AG04449 (cell line): ENCODE data around the gene JAZF1.
"Not testable (repeated sequence)": the region's sequence is repeated elsewhere in the genome, so short reads cannot be mapped to it uniquely, and the experiment has no call there.

ENCODE experiments used
- CTCF ChIA-PET: fragments of 350-600 bp; formaldehyde crosslinking; extraction: SDS; loops from one replicate; lab custom pipeline; 2021; ENCODE audit warnings: antibody characterized with exemption; lab: Yijun Ruan, JAX
- POLR2A ChIA-PET: fragments of 400-600, 350-600 bp; formaldehyde crosslinking; extraction: SDS; loops from one replicate; lab custom pipeline; 2020; ENCODE audit warnings: antibody characterized with exemption, inconsistent platforms; lab: Yijun Ruan, JAX
- DNase-seq: peaks from one replicate; pipeline ENCODE4 v3.0.0-alpha.2; 2010; ENCODE audit warnings: low read depth, low spot score
- H3K4me3 ChIP-seq: 2 replicates; pipeline ENCODE4 v1.5.1; 2011; ENCODE audit warnings: low read depth, mild to moderate bottlenecking, control low read depth, low read length
- TF ChIP-seq, protein P1 (sequence below): IDR thresholded peaks from one replicate; pipeline ENCODE4 v1.5.1; 2011; ENCODE audit warnings: mild to moderate bottlenecking, moderate library complexity, low read length, control low read depth, inconsistent platforms; ENCODE audit not compliant: insufficient read depth; ENCODE audit errors: missing control alignments

Gene JAZF1

DNA sequence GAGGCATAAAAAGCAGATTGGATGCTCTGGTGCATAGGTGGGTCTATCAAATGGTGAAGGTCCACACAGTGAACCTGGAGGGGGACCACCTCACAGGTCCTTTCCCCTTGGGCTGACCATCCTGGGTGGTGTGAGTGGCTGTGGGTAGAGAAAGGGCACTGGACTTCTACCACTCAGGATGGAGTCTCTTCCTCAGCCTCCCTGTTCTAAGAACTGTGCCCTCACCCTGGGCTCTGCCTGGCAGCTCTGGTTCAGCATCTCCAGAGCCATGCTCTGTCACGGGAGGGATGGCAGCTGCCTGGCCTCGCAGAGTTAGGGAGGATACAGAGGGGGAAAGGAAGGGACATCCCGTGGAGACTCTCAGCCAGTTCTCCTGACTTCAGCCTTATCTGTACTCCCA lies 318.8 kb downstream of the JAZF1 start:
- TF ChIP-seq, protein P1, sequence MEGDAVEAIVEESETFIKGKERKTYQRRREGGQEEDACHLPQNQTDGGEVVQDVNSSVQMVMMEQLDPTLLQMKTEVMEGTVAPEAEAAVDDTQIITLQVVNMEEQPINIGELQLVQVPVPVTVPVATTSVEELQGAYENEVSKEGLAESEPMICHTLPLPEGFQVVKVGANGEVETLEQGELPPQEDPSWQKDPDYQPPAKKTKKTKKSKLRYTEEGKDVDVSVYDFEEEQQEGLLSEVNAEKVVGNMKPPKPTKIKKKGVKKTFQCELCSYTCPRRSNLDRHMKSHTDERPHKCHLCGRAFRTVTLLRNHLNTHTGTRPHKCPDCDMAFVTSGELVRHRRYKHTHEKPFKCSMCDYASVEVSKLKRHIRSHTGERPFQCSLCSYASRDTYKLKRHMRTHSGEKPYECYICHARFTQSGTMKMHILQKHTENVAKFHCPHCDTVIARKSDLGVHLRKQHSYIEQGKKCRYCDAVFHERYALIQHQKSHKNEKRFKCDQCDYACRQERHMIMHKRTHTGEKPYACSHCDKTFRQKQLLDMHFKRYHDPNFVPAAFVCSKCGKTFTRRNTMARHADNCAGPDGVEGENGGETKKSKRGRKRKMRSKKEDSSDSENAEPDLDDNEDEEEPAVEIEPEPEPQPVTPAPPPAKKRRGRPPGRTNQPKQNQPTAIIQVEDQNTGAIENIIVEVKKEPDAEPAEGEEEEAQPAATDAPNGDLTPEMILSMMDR = no peak
- ChIA-PET POLR2A (no interaction called here), CTCF (interaction anchor here (0.7 kb wide), 1 partner anchor 31 kb away, joined by 3 read pairs; no protein-coding TSS in a partner anchor)
- H3K4me3 ChIP-seq = no peak overlapping the region
- DNase-seq = no peak

DNA sequence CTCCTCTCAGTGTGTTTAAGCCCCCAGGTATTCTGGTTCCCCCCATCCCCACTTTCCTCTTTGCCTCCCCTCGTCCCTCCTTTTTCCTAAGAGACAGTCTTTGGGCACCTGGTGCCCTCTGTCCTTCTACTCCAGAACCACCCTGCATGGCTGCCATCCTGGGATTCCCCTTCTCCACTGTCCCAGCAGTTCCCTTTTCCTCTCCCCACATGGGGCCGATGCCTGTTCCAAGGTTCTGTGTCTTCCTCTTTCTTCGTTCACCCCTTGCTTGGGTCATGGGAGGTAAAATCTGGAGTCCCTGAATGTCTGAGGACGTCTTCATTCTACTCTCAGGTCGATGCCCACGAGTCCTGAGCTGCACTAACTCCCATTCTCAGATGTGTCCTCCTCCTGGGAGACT lies 319.8 kb downstream of the JAZF1 start:
- ChIA-PET CTCF (interaction anchor here (0.7 to 1.2 kb wide), 2 partner anchors 30 to 160 kb away, joined by 3 read pairs; no protein-coding TSS in a partner anchor), POLR2A (no interaction called here)
- DNase-seq = no peak

DNA sequence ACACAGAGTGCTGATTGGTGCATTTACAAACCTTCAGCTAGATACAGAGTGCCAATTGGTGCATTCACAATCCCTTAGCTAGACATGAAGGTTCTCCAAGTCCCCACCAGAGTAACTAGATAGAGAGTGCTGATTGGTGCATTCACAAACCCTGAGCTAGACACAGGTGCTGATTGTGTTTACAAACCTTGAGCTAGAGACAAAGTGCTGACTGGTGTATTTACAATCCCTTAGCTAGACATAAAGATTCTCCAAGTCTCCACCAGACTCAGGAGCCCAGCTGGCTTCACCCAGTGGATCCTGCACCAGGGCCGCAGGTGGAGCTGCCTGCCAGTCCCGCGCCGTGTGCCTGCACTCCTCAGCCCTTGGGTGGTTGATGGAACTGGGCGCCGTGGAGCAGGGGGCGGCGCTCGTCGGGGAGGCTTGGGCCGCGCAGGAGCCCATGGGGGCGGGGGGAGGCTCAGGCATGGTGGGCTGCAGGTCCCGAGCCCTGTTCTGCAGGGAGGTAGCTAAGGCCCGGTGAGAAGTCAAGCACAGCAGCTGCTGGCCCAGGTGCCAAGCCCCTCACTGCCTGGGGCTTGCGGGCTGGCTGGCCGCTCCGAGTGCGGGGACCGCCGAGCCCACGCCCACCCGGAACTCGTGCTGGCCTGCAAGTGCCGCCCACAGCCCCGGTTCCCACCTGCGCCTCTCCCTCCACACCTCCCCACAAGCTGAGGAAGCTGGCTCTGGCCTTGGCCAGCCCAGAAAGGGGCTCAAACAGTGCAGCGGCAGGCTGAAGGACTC lies 323.7 kb downstream of the JAZF1 start:
- POLR2A ChIA-PET, CTCF ChIA-PET, DNase-seq, H3K4me3 ChIP-seq: not testable (repeated sequence)

More for the DNA sequence above, 319.8 kb downstream of the JAZF1 start:
- H3K4me3 ChIP-seq = no peak overlapping the region
- TF ChIP-seq, protein P1 = no peak

DNA sequence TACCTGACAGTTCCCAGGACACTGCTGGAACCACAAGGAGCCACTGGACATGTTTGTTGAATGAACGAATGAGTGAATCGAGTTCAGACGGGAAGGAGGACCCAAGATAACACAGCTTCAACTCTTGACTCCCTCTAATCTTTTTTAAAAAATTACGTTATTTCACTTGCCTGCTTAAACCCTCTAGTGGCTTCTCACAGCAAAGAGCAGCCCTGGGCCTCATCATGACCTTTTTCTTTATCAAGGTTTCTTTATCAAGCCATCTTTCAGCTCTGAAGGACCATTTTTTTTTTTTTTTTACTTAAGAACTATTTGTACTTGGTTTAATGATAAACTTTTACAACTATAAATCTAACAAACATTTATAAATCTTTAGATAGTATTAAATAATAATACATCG lies 330.1 kb downstream of the JAZF1 start:
- H3K4me3 ChIP-seq = no peak overlapping the region
- ChIA-PET POLR2A (no interaction called here), CTCF (no interaction called here)
- DNase-seq = no peak
- TF ChIP-seq, protein P1 = no peak

DNA sequence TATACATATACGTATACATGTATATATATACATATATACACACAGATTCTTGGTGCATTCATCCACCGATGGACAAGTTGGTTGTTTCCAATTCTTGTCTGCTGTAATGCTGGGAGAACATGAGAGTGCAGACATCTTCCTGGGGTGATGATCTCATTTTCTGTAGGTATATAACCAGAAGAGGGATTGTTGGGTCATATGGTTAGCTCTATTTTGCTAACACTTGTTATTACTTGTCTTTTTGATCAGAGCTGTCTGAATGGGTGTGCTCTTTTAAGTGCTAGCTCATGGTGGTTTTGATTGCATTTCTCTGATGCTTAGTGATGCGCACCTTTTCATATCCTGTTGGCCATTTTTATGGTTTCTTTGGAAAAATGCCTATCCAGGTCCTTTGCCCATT lies 334.2 kb downstream of the JAZF1 start:
- TF ChIP-seq, protein P1 = no peak
- DNase-seq = no peak
- ChIA-PET CTCF (no interaction called here), POLR2A (no interaction called here)
- no peak overlapping the region for H3K4me3 ChIP-seq

DNA sequence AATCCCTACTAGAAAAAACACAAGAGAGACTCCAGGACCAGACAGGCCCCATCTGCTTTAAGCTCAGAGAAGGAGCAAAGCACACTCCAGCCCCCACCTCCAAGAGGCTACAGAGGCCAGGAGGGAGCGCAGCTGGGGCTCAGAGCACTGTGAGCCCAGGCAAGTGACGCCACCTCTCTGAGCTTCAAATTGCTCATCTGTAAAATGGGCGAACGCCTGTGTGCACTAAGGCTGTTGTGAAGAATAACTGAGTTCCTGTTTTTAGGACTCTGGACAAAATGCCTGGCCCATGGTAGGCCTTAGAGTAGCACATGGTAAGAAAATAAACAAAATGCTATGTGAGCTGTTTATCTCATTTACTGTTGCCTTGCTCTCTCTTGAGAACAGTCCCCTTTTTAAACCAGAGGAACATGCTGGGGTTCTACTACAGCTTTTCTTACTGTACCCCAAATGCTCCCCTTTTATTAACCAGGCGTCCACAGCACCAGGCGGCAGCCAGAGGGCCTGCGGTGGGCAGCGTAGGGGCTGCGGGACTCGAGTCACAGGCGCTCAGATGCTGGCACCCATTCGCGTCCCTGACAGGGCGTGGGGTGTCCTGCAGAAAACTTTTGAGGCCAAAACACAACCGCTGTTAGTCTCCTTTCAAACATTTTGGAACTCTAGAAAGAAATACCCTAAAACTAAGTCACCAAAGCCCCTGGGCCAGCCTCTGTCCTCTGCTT lies 336.9 kb downstream of the JAZF1 start:
- TF ChIP-seq, protein P1 = no peak
- DNase-seq = no peak
- ChIA-PET POLR2A (no interaction called here), CTCF (interaction anchor here (1.1 to 1.9 kb wide), 2 partner anchors 177 to 253 kb away, joined by 3 to 4 read pairs; no protein-coding TSS in a partner anchor)
- H3K4me3 ChIP-seq = no peak overlapping the region
